ENCODE measurements around the gene FOXL2NB.

The FOXL2NB gene

DNA sequence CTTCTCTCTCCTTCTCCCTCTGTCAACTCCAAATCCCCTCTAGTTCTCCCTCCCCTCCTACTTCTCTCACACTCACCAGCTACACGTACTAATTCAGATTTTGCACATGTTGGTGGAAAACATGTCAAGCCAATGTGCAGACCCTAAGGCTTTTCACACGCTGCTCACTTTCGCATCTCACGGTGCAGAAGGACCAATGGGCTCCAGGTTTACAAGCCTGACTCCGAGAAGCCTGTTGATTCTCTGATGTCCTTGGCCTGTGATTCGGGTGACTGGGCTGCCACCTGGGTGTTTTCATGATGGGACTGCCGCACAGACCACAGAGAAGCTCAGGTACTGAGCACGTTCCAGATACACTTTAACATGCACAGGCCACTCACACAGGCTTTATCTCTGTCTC lies 3.7 kb downstream of the FOXL2NB start:
- Histone ChIP-seq H3K79me2 (peaks cover 39% of the 10 kb centered on the region), H3K27ac (peak overlapping the region; percentile 95), H3K27me3 (ENCODE audit: control insufficient read depth, insufficient read depth, low read length) (no peaks in the 10 kb centered on the region), H3K36me3 (ENCODE audit: control insufficient read depth, insufficient read depth, low read length) (no peaks in the 10 kb centered on the region), H3K9me3 (ENCODE audit: control insufficient read depth, low read length) (no peaks in the 10 kb centered on the region), H2AFZ (no peak overlapping the region), H3K4me2 (ENCODE audit: low read length) (peak overlapping the region; percentile 88), H3K4me3 (ENCODE audit: low read depth, low read length) (peak overlapping the region; percentile 71), H3K9ac (no peak overlapping the region), H3K4me1 (peaks cover 30% of the 10 kb centered on the region)
- TF ChIP-seq, protein P1, sequence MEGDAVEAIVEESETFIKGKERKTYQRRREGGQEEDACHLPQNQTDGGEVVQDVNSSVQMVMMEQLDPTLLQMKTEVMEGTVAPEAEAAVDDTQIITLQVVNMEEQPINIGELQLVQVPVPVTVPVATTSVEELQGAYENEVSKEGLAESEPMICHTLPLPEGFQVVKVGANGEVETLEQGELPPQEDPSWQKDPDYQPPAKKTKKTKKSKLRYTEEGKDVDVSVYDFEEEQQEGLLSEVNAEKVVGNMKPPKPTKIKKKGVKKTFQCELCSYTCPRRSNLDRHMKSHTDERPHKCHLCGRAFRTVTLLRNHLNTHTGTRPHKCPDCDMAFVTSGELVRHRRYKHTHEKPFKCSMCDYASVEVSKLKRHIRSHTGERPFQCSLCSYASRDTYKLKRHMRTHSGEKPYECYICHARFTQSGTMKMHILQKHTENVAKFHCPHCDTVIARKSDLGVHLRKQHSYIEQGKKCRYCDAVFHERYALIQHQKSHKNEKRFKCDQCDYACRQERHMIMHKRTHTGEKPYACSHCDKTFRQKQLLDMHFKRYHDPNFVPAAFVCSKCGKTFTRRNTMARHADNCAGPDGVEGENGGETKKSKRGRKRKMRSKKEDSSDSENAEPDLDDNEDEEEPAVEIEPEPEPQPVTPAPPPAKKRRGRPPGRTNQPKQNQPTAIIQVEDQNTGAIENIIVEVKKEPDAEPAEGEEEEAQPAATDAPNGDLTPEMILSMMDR (IDR thresholded peaks at IDR 0.05) = no peak

DNA sequence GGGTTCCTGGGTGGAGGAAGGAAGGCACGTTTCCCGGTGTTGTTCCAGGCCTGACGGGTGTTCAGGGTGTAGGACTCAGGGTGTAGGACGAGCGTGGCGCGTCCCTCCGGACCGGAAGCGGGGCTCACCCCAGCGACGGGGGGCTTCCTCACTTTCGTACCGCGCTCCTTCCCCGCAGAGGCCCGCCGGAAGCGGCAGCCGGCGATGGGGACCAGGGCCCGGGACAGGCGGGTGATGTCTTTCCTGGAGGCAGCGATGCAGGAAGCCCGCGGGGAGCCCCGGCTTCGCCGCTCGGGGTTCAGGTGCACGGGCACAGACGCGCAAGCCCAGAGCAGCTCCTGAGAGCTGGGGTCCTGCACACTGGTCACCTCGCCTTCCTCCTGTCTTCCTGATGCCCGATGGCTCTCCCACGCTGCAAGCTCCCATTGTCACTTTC lies 13.4 kb downstream of the FOXL2NB start:
- no peaks in the 10 kb centered on the region for H3K36me3 ChIP-seq (ENCODE audit: control insufficient read depth, insufficient read depth, low read length)
- peaks cover 26% of the 10 kb centered on the region for H3K79me2 ChIP-seq
- H3K27ac ChIP-seq = no peak overlapping the region
- H3K4me2 ChIP-seq (ENCODE audit: low read length) = no peak overlapping the region
- TF ChIP-seq, protein P1 (IDR thresholded peaks at IDR 0.05) = no peak
- peaks cover 11% of the 10 kb centered on the region for H3K4me1 ChIP-seq
- no peak overlapping the region for H3K4me3 ChIP-seq (ENCODE audit: low read depth, low read length)
- no peaks in the 10 kb centered on the region for H3K27me3 ChIP-seq (ENCODE audit: control insufficient read depth, insufficient read depth, low read length)
- H2AFZ ChIP-seq = peak overlapping the region; percentile 50
- H3K9me3 ChIP-seq (ENCODE audit: control insufficient read depth, low read length) = no peaks in the 10 kb centered on the region
- H3K9ac ChIP-seq = no peak overlapping the region

GRCh38 chr3:138962854-138963560 lies 16.0 kb downstream of the FOXL2NB start:
- Histone ChIP-seq H3K9ac (no peak overlapping the region), H3K27me3 (ENCODE audit: control insufficient read depth, insufficient read depth, low read length) (no peaks in the 10 kb centered on the region), H3K4me2 (ENCODE audit: low read length) (no peak overlapping the region)

GRCh38 chr3:138964264-138964663 lies 17.2 kb downstream of the FOXL2NB start:
- no peak overlapping the region for H3K9ac ChIP-seq
- no peak overlapping the region for H3K4me2 ChIP-seq (ENCODE audit: low read length)
- H3K27ac ChIP-seq = no peak overlapping the region
- no peaks in the 10 kb centered on the region for H3K36me3 ChIP-seq (ENCODE audit: control insufficient read depth, insufficient read depth, low read length)
- H3K4me3 ChIP-seq (ENCODE audit: low read depth, low read length) = no peak overlapping the region
- H3K79me2 ChIP-seq = peaks cover 15% of the 10 kb centered on the region
- peaks cover 8% of the 10 kb centered on the region for H3K4me1 ChIP-seq
- H3K27me3 ChIP-seq (ENCODE audit: control insufficient read depth, insufficient read depth, low read length) = no peaks in the 10 kb centered on the region
- TF ChIP-seq, protein P1 (IDR thresholded peaks at IDR 0.05) = no peak
- no peaks in the 10 kb centered on the region for H3K9me3 ChIP-seq (ENCODE audit: control insufficient read depth, low read length)
- no peak overlapping the region for H2AFZ ChIP-seq

More at GRCh38 chr3:138962854-138963560, 16.0 kb downstream of the FOXL2NB start:
- Histone ChIP-seq H3K27ac (no peak overlapping the region), H2AFZ (no peak overlapping the region), H3K36me3 (ENCODE audit: control insufficient read depth, insufficient read depth, low read length) (no peaks in the 10 kb centered on the region), H3K79me2 (peaks cover 21% of the 10 kb centered on the region), H3K4me3 (ENCODE audit: low read depth, low read length) (no peak overlapping the region), H3K9me3 (ENCODE audit: control insufficient read depth, low read length) (no peaks in the 10 kb centered on the region), H3K4me1 (peaks cover 8% of the 10 kb centered on the region)
- TF ChIP-seq, protein P1 (IDR thresholded peaks at IDR 0.05) = no peak

- Histone ChIP-seq H3K27me3 (ENCODE audit: control insufficient read depth, insufficient read depth, low read length) (no peaks in the 10 kb centered on the region), H3K9ac (no peak overlapping the region)
Measured at GRCh38 chr3:138964923-138965322, 17.9 kb downstream of the FOXL2NB start.

More at GRCh38 chr3:138964923-138965322, 17.9 kb downstream of the FOXL2NB start:
- TF ChIP-seq, protein P1 (IDR thresholded peaks at IDR 0.05) = no peak
- Histone ChIP-seq H3K4me1 (peaks cover 6% of the 10 kb centered on the region), H2AFZ (no peak overlapping the region), H3K27ac (no peak overlapping the region), H3K79me2 (peaks cover 10% of the 10 kb centered on the region), H3K4me2 (ENCODE audit: low read length) (no peak overlapping the region), H3K36me3 (ENCODE audit: control insufficient read depth, insufficient read depth, low read length) (no peaks in the 10 kb centered on the region), H3K4me3 (ENCODE audit: low read depth, low read length) (no peak overlapping the region), H3K9me3 (ENCODE audit: control insufficient read depth, low read length) (no peaks in the 10 kb centered on the region)
